HL-60 (cell line): ENCODE data around the gene MED7.

Experiments
- POLR2AphosphoS5 ChIP-seq: IDR thresholded peaks from 2 replicates; pipeline ENCODE4 v1.6.1; 2012; ENCODE audit warnings: low read depth
- SPI1 ChIP-seq: IDR thresholded peaks from 2 replicates; pipeline ENCODE4 v1.6.1; 2012; ENCODE audit warnings: low read depth, mild to moderate bottlenecking, borderline replicate concordance
- TF ChIP-seq, protein P1 (sequence below): IDR thresholded peaks from one replicate; pipeline ENCODE4 v1.5.1; 2011; ENCODE audit warnings: low read length, control low read depth, inconsistent platforms; ENCODE audit not compliant: insufficient read depth
- TF ChIP-seq, protein P2 (sequence below): IDR thresholded peaks from 2 replicates; pipeline ENCODE4 v1.6.1; 2012; ENCODE audit warnings: low read depth; ENCODE audit not compliant: insufficient replicate concordance

GRCh38 chr5:157150995-157151394, 8.3 kb upstream of the MED7 start:
- TF ChIP-seq, protein P1, sequence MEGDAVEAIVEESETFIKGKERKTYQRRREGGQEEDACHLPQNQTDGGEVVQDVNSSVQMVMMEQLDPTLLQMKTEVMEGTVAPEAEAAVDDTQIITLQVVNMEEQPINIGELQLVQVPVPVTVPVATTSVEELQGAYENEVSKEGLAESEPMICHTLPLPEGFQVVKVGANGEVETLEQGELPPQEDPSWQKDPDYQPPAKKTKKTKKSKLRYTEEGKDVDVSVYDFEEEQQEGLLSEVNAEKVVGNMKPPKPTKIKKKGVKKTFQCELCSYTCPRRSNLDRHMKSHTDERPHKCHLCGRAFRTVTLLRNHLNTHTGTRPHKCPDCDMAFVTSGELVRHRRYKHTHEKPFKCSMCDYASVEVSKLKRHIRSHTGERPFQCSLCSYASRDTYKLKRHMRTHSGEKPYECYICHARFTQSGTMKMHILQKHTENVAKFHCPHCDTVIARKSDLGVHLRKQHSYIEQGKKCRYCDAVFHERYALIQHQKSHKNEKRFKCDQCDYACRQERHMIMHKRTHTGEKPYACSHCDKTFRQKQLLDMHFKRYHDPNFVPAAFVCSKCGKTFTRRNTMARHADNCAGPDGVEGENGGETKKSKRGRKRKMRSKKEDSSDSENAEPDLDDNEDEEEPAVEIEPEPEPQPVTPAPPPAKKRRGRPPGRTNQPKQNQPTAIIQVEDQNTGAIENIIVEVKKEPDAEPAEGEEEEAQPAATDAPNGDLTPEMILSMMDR, result no peak
- no peak for TF ChIP-seq POLR2AphosphoS5
- TF ChIP-seq, protein P2, sequence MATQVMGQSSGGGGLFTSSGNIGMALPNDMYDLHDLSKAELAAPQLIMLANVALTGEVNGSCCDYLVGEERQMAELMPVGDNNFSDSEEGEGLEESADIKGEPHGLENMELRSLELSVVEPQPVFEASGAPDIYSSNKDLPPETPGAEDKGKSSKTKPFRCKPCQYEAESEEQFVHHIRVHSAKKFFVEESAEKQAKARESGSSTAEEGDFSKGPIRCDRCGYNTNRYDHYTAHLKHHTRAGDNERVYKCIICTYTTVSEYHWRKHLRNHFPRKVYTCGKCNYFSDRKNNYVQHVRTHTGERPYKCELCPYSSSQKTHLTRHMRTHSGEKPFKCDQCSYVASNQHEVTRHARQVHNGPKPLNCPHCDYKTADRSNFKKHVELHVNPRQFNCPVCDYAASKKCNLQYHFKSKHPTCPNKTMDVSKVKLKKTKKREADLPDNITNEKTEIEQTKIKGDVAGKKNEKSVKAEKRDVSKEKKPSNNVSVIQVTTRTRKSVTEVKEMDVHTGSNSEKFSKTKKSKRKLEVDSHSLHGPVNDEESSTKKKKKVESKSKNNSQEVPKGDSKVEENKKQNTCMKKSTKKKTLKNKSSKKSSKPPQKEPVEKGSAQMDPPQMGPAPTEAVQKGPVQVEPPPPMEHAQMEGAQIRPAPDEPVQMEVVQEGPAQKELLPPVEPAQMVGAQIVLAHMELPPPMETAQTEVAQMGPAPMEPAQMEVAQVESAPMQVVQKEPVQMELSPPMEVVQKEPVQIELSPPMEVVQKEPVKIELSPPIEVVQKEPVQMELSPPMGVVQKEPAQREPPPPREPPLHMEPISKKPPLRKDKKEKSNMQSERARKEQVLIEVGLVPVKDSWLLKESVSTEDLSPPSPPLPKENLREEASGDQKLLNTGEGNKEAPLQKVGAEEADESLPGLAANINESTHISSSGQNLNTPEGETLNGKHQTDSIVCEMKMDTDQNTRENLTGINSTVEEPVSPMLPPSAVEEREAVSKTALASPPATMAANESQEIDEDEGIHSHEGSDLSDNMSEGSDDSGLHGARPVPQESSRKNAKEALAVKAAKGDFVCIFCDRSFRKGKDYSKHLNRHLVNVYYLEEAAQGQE, result no peak
- TF ChIP-seq SPI1, result no peak
